GM12875 (cell line): ENCODE data around the gene PPBP.

Source experiments
- H3K4me3 ChIP-seq: one replicate; pipeline ENCODE4 v1.5.1; 2011; ENCODE audit warnings: low read depth, low read length, control low read depth
- CTCF ChIP-seq: IDR thresholded peaks from 2 replicates; pipeline ENCODE4 v1.5.1; 2011; ENCODE audit warnings: low read depth, mild to moderate bottlenecking, control low read depth, inconsistent platforms, low read length, moderate library complexity, borderline replicate concordance; ENCODE audit not compliant: insufficient read depth

Gene PPBP

GRCh38 chr4:73988061-73988460, at the start of gene PPBP:
TSS of gene PPBP (minus strand) at chr4:73988190. CDS start at chr4:73988103, 87 bp downstream.
- TF ChIP-seq CTCF, result no peak
- no peak within 1 kb of the TSS for H3K4me3 ChIP-seq

- H3K4me3 ChIP-seq, result no peak overlapping the region
- TF ChIP-seq CTCF, result no peak
These were observed 49.3 kb upstream of the PPBP start for GRCh38 chr4:74037076-74037955.

- TF ChIP-seq CTCF, result no peak
- no peak overlapping the region for H3K4me3 ChIP-seq
These were observed 45.7 kb upstream of the PPBP start for GRCh38 chr4:74033739-74034138.

GRCh38 chr4:74032064-74032463, 44.1 kb upstream of the PPBP start:
- no peak for TF ChIP-seq CTCF
- no peak overlapping the region for H3K4me3 ChIP-seq

- TF ChIP-seq CTCF, result no peak
These were observed 43.6 kb upstream of the PPBP start for GRCh38 chr4:74031576-74031975.

GRCh38 chr4:74030285-74030684, 42.3 kb upstream of the PPBP start:
- no peak overlapping the region for H3K4me3 ChIP-seq
- TF ChIP-seq CTCF, result no peak

More at GRCh38 chr4:74031576-74031975, 43.6 kb upstream of the PPBP start:
- no peak overlapping the region for H3K4me3 ChIP-seq

GRCh38 chr4:74028504-74028903, 40.5 kb upstream of the PPBP start:
- H3K4me3 ChIP-seq, result no peak overlapping the region
- TF ChIP-seq CTCF, result no peak
